GM18502 (cell line): ENCODE results near the gene IL12A.

Experiments
- ATAC-seq: cut with Tn5 transposase; IDR thresholded peaks from one replicate; pipeline ENCODE4 v1.9.1; 2021; ENCODE audit warnings: mild to moderate bottlenecking; ENCODE audit not compliant: unreplicated experiment, poor library complexity

The IL12A gene

GRCh38 chr3:159989973-159990846 is 1.6 kb downstream of the IL12A start:
- ATAC-seq = no peak

DNA sequence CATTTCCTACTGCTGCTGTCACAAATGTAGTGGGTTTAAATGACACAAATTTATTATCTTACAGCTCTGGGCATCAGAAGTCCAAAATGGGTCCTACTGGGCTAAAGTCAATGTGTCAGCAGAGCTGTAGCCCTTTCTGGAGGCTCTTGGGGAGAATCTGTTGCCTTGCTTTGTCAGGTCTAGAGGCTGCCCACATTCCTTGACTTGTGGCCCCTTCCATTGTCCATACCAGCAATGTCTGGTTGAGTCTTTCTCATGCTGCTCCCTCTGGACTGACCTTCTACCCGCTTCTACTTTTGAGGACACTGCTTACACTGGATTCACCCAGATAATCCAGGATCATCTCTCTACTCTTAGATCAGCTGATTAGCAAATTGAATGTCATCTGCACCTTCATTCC is 3.0 kb downstream of the IL12A start:
- no peak for ATAC-seq

GRCh38 chr3:159992589-159992988 is 4.0 kb downstream of the IL12A start:
- no peak for ATAC-seq

DNA sequence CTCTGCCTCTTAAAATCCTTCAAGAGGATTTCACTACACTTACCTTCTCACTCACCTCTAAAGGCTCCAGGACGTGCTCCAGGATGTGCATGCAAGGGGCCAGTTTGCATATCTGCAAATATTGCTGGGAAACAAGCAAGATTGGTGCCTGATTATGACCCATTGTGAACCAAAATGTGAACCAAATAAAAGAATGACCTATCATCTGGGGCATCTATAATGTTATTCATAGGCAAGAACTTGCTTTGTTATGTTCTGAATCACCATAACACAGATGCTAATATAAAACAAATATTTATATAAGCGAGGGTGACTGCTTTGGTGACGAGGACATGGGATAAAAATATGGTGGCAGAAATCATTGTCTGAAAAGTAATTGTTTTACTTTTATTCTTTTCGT is 5.5 kb downstream of the IL12A start:
- ATAC-seq = no peak

DNA sequence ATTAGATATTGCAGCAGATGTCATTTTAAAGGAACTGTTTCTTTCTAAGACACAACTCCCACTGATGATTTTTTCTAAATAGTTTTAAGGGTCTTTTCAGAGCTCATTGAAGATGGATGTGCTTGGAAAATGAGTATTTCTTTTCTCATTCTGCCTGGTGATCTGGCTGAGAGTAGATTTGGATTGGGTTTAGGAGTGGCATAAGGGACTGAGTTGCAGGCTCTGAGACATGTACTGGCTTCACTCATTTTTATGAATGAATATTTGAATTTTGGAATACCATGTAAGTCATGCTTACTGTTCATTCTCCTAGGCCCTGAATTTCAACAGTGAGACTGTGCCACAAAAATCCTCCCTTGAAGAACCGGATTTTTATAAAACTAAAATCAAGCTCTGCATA is 6.5 kb downstream of the IL12A start:
- no peak for ATAC-seq

DNA sequence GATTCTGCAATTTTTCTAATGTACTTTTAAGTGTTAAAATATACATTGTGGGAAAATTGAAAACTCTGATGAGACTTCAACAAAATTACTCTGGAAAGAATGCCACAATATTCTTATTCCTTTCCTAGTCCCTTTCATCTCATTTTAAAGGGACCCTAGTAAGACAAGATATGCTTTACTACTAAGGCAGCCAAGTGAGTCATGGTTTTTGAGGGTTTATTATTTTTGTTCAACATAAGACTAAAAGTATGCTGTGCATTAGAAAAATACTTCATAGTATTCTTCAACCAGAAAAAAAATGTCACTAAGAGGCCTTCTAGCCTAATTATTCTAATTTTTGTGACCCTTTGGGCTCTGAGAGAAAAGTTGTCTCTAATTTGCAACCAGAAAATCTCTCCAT is 7.4 kb downstream of the IL12A start:
- no peak for ATAC-seq

- ATAC-seq = no peak
Measured at GRCh38 chr3:159996959-159997358, 8.3 kb downstream of the IL12A start.

GRCh38 chr3:160001148-160001760 is 12.6 kb downstream of the IL12A start:
- ATAC-seq = no peak

DNA sequence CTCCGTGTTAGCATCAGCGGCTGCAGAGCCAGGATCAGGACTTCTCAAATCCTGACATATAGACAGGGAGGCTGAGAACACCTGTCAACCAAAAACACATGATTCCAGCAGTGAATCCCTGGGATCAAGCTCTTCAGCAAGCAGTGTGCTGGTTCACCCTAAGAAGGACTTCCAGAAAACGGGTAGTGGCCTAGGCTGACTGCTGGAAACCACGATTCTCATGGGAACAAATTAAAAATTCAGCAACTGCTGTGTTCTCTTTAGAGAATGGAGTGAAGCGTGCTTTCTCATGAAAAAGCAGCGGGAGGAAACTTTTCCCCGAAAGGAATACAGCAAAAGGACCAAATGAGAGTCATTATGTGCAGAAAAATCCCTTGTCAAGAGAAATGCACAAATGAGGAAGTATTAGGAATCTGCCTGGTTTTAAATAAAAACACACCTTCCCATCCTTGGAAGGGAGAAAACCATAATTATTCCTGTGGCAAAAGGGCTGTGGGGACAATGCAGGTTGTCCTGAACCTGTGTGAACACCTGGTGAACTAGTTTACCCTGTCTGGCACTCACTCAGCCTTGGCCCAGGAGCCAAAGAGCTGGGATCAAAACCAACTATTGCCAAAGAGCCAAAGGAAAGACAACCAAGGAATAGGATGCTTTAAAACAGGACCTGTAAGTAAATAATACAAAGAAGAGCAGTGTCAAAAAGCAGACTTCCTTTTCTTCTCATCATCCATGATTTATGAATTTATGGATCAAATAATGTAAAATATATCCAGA is 13.4 kb downstream of the IL12A start:
- no peak for ATAC-seq

GRCh38 chr3:160003520-160004128 is 15.0 kb downstream of the IL12A start:
- ATAC-seq = peak; percentile 92

- ATAC-seq = no peak
Measured at GRCh38 chr3:160005004-160005403, 16.4 kb downstream of the IL12A start.

DNA sequence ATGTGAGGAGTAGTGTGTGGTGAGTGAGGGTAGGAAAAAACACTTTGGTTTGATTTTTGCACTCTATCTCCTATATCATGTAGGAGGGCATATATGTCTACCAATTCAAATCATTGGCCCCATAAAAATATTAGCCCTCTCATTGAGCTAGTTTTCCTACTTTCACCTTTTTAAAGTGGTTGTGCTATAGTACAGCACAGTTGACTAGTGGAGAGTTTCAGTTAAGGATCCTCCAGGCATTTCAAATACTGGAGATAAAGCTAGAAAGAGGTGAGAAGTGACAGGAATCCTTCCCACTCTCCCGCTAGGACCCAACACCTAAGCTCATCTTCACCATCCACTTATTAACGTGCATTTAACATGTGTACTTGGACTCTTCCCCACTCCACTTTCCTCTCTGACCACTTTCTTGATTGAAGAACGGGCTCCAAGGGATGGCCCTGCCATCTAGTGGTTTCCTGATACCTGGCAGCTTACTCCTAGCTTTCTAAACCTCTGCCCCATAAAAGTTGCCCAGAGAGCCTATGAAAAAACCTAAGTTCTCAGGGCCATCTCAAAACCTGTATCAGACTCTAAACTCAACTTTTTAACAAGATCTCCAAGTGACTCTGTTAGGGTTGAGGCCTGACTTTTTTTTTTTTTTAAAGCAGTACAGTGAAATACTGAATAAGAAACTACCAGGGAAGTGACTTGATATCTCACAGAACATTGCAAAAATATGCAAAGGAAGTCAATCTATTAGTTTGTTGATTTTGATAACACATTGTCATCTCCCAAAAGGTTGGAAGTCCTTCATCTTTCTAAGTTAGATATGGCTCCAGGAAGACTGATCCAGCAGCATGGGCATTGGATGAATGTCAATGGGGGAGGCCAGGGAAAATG is 17.9 kb downstream of the IL12A start:
- no peak for ATAC-seq

DNA sequence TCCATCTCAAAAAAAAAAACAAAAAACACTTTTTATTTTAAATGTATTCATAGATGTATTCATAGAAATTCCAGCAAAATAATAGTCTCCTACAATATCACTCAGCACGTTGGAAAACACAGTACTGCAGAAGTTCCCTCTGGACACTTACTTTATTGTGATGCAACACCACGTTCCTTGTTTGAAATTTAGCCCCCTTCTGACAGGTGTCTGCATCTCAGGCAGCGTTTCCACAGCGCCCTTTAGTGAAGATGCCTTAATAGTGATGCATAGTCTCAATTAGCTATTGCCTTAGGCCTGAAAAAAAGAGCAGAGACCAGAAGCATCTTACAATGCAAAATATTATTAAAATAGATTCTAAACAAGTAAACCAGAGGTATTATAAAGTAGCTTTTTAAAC is 20.3 kb downstream of the IL12A start:
- ATAC-seq = no peak

- peak; percentile 19 for ATAC-seq
Measured at GRCh38 chr3:160009525-160009924, 20.9 kb downstream of the IL12A start.

GRCh38 chr3:160010578-160010977 is 21.9 kb downstream of the IL12A start:
- peak; percentile 67 for ATAC-seq

DNA sequence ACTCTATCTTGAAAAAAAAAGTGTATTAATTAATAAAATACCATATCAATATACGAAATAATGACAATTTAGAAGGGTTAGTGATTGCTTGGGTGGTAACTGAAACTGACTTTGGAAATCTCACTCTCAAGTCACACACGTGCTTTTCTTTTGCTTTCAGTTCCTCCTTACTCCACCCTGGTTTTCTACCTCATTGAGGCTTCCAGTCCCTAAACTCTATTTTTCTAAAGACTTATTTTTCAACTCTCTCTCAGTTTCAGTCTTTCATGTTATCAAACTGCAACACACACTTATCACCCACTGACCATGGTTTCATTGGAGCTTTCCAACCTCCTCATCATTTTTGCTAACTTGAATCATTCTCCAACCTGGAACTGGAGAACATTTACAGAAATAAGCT is 23.5 kb downstream of the IL12A start:
- ATAC-seq = peak; percentile 79

GRCh38 chr3:160016972-160017371 is 28.3 kb downstream of the IL12A start:
- no peak for ATAC-seq

GRCh38 chr3:160018959-160019358 is 30.3 kb downstream of the IL12A start:
- ATAC-seq = no peak

DNA sequence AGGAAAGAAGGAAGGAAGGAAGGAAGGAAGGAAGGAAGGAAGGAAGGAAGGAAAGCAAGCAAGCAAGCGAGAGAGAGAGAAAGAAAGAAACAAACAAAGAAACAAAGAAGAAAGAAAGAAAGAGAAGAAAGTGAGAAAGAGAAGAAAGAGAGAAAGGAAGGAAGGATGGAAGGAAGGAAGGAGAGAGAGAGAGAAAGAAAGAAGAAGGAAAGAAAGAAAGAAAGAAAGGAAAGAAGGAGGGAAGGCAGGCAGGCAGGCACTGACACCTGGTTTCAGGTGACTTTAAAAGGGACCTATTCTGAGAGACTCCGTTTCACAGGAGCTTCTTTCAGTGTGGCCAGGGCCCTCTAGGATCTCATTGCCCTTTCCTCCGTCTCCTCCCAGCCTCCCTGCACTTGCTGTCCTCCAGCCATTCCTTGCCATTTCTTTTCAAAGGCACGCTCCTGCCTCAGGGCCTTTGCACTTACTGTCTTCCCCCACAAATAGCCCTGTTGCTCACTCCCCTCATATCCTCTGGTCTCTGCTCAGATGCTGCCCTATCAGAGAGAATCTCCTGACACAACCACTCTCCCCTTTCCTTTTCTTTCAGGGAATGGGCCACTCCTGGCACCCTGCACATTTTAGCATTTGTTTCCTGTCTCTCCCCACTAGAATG is 31.5 kb downstream of the IL12A start:
- no peak for ATAC-seq
